Measurements from ENCODE around the gene RAET1G.
"Not testable (repeated sequence)": the region's sequence is repeated elsewhere in the genome, so short reads cannot be mapped to it uniquely, and the experiment has no call there.

GRCh38 chr6:149943321-149943720 is 20.4 kb upstream of the RAET1G start:
- TF ChIP-seq EZH2 (IDR thresholded peaks at IDR 0.05; ENCODE audit: borderline replicate concordance, low read depth, low read length, severe bottlenecking); CTCF (IDR thresholded peaks at IDR 0.05; ENCODE audit: borderline replicate concordance, extremely low read depth, low read length, poor library complexity, severe bottlenecking): not testable (repeated sequence)

All from DND-41 (cell line).